Measurements from ENCODE around the gene EN1.

EN1 gene

DNA sequence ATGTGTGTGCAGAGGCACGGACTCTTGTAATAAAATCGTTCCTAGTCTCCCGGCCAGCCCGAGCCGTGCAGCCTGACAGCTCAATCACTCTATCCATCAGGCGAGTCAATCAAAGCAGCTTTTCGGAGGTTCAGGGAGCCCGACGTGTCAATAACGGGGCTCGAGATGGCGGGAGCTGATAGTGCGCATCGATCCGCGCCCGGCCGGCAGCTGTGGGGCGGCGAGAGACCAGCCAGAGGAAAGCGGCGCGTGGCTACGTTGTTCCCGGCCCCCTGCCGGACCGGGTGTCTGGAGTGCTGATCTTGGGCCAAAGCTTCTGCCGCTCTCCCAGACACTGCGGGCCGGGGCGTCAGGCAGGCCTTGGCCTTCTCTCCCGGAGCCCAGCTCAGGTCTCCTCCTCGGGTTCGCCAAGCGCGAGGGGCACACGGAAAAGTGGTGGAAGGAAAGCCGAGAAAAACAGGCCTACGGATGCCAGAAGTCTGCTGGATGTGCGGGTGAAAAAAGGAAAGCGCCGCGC is 2.4 kb downstream of the EN1 start:
- DNase-seq (ENCODE audit: low spot score) (no peak), ATAC-seq (ENCODE audit: low read depth) (no peak)
- no peak overlapping the region for H3K4me3 ChIP-seq (ENCODE audit: severe bottlenecking)

GRCh38 chr2:118844261-118845004 is 3.0 kb downstream of the EN1 start:
- DNase-seq (ENCODE audit: low spot score): no peak
- ATAC-seq (ENCODE audit: low read depth): 0 out of 3 replicates have a peak, but pooled peaks have one; percentile 16
- TF ChIP-seq, protein P1, sequence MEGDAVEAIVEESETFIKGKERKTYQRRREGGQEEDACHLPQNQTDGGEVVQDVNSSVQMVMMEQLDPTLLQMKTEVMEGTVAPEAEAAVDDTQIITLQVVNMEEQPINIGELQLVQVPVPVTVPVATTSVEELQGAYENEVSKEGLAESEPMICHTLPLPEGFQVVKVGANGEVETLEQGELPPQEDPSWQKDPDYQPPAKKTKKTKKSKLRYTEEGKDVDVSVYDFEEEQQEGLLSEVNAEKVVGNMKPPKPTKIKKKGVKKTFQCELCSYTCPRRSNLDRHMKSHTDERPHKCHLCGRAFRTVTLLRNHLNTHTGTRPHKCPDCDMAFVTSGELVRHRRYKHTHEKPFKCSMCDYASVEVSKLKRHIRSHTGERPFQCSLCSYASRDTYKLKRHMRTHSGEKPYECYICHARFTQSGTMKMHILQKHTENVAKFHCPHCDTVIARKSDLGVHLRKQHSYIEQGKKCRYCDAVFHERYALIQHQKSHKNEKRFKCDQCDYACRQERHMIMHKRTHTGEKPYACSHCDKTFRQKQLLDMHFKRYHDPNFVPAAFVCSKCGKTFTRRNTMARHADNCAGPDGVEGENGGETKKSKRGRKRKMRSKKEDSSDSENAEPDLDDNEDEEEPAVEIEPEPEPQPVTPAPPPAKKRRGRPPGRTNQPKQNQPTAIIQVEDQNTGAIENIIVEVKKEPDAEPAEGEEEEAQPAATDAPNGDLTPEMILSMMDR (IDR thresholded peaks at IDR 0.05; ENCODE audit: poor library complexity, severe bottlenecking): no peak
- Histone ChIP-seq H3K4me3 (ENCODE audit: severe bottlenecking) (no peak overlapping the region), H3K27ac (ENCODE audit: poor library complexity, severe bottlenecking) (no peak overlapping the region), H3K36me3 (ENCODE audit: low read depth) (no peaks in the 10 kb centered on the region), H3K27me3 (ENCODE audit: insufficient read depth, poor library complexity, severe bottlenecking) (peaks cover 95% of the 10 kb centered on the region), H3K9me3 (ENCODE audit: severe bottlenecking) (no peaks in the 10 kb centered on the region), H3K4me1 (ENCODE audit: insufficient read depth, poor library complexity, severe bottlenecking) (no peaks in the 10 kb centered on the region)

More for the DNA sequence above, 2.4 kb downstream of the EN1 start:
- TF ChIP-seq, protein P1 (IDR thresholded peaks at IDR 0.05; ENCODE audit: poor library complexity, severe bottlenecking): no peak
- Histone ChIP-seq H3K36me3 (ENCODE audit: low read depth) (no peaks in the 10 kb centered on the region), H3K27me3 (ENCODE audit: insufficient read depth, poor library complexity, severe bottlenecking) (peaks cover 95% of the 10 kb centered on the region), H3K9me3 (ENCODE audit: severe bottlenecking) (no peaks in the 10 kb centered on the region), H3K27ac (ENCODE audit: poor library complexity, severe bottlenecking) (no peak overlapping the region), H3K4me1 (ENCODE audit: insufficient read depth, poor library complexity, severe bottlenecking) (no peaks in the 10 kb centered on the region)

DNA sequence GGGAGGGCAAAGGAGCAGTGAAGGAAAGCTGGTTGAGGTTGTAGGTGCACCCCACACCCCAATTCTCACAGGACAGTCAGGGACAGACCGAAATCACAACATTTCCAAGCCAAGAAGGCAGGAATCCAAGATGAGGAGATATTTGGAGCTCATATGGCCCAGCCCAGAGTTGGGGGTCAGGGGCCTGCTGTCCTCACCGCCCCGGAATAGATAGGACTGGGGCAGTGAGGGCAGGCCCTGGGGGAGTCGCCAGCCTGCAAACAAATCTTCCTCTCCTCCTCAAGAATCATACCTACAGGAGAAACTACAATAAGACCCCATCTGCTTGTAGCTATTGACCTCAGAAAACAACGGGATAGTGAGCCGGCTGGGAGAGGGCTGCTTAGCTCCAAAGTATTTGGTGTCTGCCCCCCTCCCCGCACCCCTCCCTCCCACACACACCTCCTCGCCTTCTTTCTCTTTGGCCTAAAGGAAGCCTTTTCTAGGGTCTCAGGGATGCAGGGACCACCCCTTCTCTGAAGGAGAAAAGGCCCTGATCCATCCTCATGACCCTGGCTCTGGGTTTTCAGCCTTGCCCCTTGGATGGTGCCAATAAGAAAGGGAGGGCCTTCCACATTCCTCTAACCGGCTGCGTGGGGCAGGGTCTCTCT is 3.8 kb downstream of the EN1 start:
- Histone ChIP-seq H3K27me3 (ENCODE audit: insufficient read depth, poor library complexity, severe bottlenecking) (peaks cover 94% of the 10 kb centered on the region), H3K36me3 (ENCODE audit: low read depth) (no peaks in the 10 kb centered on the region), H3K4me1 (ENCODE audit: insufficient read depth, poor library complexity, severe bottlenecking) (no peaks in the 10 kb centered on the region), H3K4me3 (ENCODE audit: severe bottlenecking) (no peak overlapping the region), H3K27ac (ENCODE audit: poor library complexity, severe bottlenecking) (no peak overlapping the region), H3K9me3 (ENCODE audit: severe bottlenecking) (no peaks in the 10 kb centered on the region)
- no peak for DNase-seq (ENCODE audit: low spot score)
- TF ChIP-seq, protein P1 (IDR thresholded peaks at IDR 0.05; ENCODE audit: poor library complexity, severe bottlenecking): no peak
- ATAC-seq (ENCODE audit: low read depth): no peak

- Histone ChIP-seq H3K4me3 (ENCODE audit: severe bottlenecking) (no peak overlapping the region), H3K27ac (ENCODE audit: poor library complexity, severe bottlenecking) (no peak overlapping the region), H3K36me3 (ENCODE audit: low read depth) (no peaks in the 10 kb centered on the region), H3K4me1 (ENCODE audit: insufficient read depth, poor library complexity, severe bottlenecking) (no peaks in the 10 kb centered on the region), H3K9me3 (ENCODE audit: severe bottlenecking) (no peaks in the 10 kb centered on the region), H3K27me3 (ENCODE audit: insufficient read depth, poor library complexity, severe bottlenecking) (peaks cover 94% of the 10 kb centered on the region)
- DNase-seq (ENCODE audit: low spot score): no peak
- no peak for ATAC-seq (ENCODE audit: low read depth)
- TF ChIP-seq, protein P1 (IDR thresholded peaks at IDR 0.05; ENCODE audit: poor library complexity, severe bottlenecking): no peak
Observed at GRCh38 chr2:118842661-118843482, 4.6 kb downstream of the EN1 start.

Measured in RWPE2 (cell line).